ENCODE measurements around the gene C1GALT1.

DNA sequence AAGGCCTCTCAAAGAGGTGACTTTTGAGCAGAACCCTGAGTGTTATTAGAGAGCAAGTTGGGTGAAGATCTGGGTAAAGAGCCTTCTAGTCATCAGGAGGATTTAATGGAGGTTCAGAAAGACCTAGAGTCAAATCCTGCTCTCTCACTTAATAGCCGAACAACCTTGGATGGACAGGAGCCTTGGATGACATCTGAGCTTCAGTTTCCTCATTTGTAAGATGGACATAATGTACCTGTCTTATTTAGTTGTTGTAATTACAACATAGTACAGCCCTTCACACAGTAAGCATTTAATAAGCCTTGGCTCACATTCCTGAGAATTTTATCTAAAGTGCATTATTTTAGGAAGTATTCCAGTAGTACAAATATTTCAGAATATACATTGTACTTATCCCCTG is 57.0 kb downstream of the C1GALT1 start:
- TF ChIP-seq, protein P1, sequence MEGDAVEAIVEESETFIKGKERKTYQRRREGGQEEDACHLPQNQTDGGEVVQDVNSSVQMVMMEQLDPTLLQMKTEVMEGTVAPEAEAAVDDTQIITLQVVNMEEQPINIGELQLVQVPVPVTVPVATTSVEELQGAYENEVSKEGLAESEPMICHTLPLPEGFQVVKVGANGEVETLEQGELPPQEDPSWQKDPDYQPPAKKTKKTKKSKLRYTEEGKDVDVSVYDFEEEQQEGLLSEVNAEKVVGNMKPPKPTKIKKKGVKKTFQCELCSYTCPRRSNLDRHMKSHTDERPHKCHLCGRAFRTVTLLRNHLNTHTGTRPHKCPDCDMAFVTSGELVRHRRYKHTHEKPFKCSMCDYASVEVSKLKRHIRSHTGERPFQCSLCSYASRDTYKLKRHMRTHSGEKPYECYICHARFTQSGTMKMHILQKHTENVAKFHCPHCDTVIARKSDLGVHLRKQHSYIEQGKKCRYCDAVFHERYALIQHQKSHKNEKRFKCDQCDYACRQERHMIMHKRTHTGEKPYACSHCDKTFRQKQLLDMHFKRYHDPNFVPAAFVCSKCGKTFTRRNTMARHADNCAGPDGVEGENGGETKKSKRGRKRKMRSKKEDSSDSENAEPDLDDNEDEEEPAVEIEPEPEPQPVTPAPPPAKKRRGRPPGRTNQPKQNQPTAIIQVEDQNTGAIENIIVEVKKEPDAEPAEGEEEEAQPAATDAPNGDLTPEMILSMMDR (IDR thresholded peaks at IDR 0.05; ENCODE audit: low read length) = no peak
- TF ChIP-seq EZH2 (optimal IDR thresholded peaks at IDR 0.05; ENCODE audit: low read depth, low read length) = no peak
